NT2/D1 (cell line): Measurements from ENCODE around the gene RORB.

Source experiments
- SUZ12 ChIP-seq: IDR thresholded peaks from 2 replicates; pipeline ENCODE4 v1.6.1; 2011; ENCODE audit not compliant: insufficient read length, insufficient read depth; ENCODE audit errors: extremely low read depth
- YY1 ChIP-seq: IDR thresholded peaks from 2 replicates; pipeline ENCODE4 v1.6.1; 2011; ENCODE audit not compliant: insufficient read length, insufficient read depth
- ZNF274 ChIP-seq: IDR thresholded peaks from 2 replicates; pipeline ENCODE4 v1.6.1; 2011; ENCODE audit warnings: mild to moderate bottlenecking, low read depth, low read length

GRCh38 chr9:74534841-74535240 is 37.7 kb downstream of the RORB start:
- TF ChIP-seq YY1: no peak
- TF ChIP-seq ZNF274: no peak
- no peak for TF ChIP-seq SUZ12
